ES-I3 (cell line): ENCODE results near the gene KISS1R.
"Not testable (repeated sequence)": the region's sequence is repeated elsewhere in the genome, so short reads cannot be mapped to it uniquely, and the experiment has no call there.

Experiments used
- H3K36me3 ChIP-seq: 2 replicates; pipeline ENCODE4 v1.6.1; 2013; ENCODE audit warnings: mild to moderate bottlenecking, low read length, control low read depth, moderate library complexity; ENCODE audit not compliant: insufficient read depth
- H3K4me1 ChIP-seq: 2 replicates; pipeline ENCODE4 v1.6.1; 2013; ENCODE audit warnings: mild to moderate bottlenecking, control low read depth, low read length; ENCODE audit not compliant: insufficient read depth
- H3K9ac ChIP-seq: 2 replicates; pipeline ENCODE4 v1.6.1; 2013; ENCODE audit warnings: low read depth, mild to moderate bottlenecking, low read length, moderate library complexity
- H3K9me3 ChIP-seq: 2 replicates; pipeline ENCODE4 v1.6.1; 2013; ENCODE audit warnings: mild to moderate bottlenecking, low read length, moderate library complexity; ENCODE audit not compliant: control insufficient read depth, insufficient read depth

Gene KISS1R

DNA sequence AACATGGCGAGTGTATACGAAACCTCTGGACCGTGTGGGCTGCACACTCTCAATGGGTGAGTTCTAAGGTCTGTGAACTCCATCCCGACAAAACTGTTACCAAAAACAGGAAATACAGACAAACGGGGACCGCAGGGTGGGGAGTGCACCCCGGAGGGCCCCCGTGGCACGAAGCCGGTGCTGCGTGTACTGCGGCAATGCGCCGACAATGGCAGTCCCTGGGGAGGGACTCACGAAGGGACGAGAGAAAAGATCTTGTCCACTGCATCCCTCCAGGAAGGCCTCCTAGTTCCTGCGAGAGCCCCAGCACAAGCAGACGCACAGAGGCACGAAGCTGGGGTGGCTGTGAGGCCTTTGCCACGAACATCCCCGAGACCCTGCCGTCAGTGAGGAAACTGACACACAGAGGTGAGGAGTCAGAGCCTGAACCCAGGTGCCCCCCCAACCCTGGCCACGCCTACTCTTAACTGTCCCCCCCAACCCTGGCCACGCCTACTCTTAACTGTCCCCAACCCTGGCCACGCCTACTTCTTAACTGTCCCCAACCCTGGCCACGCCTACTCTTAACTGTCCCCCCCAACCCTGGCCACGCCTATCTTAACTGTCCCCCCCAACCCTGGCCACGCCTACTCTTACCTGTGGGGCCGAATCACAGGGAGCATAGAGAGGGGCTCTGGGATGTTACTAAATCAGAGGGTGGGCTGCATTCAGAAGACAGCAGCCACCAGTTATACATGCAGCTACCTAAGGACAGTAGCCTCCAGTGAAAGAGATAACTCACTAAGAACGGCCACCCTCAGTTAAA, 28.4 kb upstream of the KISS1R start:
- no peaks in the 10 kb centered on the region for H3K9me3 ChIP-seq
- H3K36me3 ChIP-seq = no peaks in the 10 kb centered on the region; the same call in 1 of the 2 replicates
- no peaks in the 10 kb centered on the region; the same call in 1 of the 2 replicates for H3K4me1 ChIP-seq
- no peak overlapping the region for H3K9ac ChIP-seq

DNA sequence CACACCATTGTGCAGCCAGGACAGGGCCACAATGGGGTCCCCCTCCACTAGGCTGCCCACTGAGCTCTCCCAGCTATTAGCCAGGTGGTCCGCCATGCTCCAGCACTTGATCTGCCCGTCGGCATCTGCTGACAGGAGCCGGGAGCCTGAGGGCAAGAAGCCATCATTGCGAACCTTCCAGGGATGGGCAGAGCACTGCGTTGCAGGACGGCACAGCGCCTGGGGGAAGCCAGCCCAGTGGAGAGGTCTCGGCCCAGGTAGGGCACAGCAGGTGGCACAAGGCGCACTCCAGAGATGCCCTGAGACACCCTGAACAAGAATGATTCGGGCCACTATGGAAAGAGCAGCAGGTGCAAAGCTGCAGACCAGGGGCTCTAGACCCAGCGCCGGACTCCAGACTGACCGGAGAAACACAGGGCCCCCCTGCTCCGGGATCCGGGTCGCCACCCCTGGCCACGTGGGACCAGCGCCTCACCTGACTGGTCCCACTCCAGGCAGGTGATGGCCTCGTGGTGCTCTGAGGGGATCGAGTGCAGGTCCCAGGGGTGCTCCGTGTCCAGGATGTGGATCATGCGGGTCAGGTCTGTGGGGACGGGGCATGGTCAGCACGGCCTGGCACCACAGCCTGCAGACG, 27.4 kb upstream of the KISS1R start:
- Histone ChIP-seq H3K4me1 (no peaks in the 10 kb centered on the region), H3K36me3 (no peaks in the 10 kb centered on the region; the same call in 1 of the 2 replicates)

DNA sequence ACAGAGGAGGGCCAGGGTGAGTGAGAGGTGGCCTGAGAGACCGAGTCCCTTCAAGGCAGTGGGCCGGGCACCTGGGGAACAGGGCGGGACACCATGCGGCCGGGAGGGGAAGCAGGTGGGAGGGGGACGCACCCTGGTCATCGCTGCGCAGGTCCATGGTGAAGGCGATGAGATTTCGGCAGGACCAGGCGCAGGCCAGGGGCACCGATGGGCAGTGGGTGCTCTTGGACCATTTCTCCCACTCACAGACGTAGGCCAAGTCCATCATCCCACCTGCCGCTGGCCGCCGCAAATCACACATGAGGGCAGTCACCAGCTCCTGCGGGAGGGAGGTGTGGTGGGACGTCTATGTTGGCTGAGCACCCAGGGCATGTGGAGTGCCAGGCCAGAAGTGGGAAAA, 26.3 kb upstream of the KISS1R start:
- H3K36me3 ChIP-seq = no peaks in the 10 kb centered on the region
- H3K9ac ChIP-seq = no peak overlapping the region
- H3K9me3 ChIP-seq = no peaks in the 10 kb centered on the region
- no peaks in the 10 kb centered on the region for H3K4me1 ChIP-seq

More for the DNA sequence above, 27.4 kb upstream of the KISS1R start:
- H3K9me3 ChIP-seq = no peaks in the 10 kb centered on the region
- no peak overlapping the region for H3K9ac ChIP-seq

DNA sequence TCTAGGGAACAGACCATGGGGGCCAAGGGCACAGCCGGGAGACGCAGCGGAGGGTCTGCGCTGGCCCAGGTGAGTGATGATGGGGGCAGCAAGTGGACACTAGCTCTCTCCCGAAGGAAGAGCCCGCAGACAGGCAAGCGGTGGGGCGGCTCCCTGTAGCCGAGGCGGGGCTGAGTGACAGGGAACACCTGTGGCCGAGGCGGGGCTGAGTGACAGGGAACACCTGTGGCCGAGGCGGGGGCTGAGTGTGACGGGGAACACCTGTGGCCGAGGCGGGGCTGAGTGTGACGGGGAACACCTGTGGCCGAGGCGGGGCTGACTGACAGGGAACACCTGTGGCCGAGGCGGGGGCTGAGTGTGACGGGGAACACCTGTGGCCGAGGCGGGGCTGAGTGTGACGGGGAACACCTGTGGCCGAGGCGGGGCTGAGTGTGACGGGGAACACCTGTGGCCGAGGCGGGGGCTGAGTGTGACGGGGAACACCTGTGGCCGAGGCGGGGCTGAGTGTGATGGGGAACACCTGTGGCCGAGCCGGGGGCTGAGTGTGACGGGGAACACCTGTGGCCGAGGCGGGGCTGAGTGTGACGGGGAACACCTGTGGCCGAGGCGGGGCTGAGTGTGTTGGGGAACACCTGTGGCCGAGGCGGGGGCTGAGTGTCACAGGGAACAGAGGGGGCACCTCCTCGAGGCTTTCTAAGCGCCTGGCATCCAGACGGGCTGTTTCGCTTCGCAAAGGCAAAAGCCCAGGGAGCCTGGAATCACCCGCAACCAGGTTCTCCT, 25.5 kb upstream of the KISS1R start:
- not testable (repeated sequence) for H3K9me3 ChIP-seq, H3K36me3 ChIP-seq, H3K4me1 ChIP-seq
- peak overlapping the region; percentile 66 for H3K9ac ChIP-seq

DNA sequence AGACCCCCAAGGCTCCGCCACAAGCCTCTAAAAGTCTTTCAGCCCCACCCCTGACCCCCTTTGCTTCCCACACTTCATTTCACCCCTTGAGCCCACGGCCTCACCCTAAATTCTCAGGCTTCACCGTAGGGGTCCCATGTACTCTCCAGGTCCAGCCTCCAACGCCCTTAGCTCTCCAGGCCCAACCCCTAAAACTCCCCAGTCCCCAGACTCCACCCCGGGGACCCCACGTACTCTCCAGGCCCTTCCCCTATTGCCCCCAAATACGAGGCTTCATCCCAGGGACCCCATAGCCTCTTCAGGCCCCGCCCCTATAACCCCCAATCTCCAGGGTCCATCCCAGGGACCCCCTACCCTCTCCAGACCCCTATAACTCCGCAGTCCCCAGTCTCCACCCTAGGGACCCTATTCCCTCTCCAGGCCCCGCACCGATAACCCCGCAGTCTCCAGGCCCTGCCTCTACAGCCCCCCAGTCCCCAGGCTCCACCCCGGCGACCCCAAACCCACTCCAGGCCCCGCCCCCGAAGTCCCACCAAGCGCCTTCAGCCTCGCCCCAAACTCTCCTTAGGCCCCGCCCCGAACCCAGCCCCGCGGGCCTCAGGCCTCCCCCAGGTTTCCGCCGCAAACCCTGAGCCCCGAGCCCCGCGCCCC, 24.8 kb upstream of the KISS1R start:
- Histone ChIP-seq H3K36me3 (no peaks in the 10 kb centered on the region), H3K4me1 (no peaks in the 10 kb centered on the region), H3K9ac (peak overlapping the region; percentile 66), H3K9me3 (no peaks in the 10 kb centered on the region)

DNA sequence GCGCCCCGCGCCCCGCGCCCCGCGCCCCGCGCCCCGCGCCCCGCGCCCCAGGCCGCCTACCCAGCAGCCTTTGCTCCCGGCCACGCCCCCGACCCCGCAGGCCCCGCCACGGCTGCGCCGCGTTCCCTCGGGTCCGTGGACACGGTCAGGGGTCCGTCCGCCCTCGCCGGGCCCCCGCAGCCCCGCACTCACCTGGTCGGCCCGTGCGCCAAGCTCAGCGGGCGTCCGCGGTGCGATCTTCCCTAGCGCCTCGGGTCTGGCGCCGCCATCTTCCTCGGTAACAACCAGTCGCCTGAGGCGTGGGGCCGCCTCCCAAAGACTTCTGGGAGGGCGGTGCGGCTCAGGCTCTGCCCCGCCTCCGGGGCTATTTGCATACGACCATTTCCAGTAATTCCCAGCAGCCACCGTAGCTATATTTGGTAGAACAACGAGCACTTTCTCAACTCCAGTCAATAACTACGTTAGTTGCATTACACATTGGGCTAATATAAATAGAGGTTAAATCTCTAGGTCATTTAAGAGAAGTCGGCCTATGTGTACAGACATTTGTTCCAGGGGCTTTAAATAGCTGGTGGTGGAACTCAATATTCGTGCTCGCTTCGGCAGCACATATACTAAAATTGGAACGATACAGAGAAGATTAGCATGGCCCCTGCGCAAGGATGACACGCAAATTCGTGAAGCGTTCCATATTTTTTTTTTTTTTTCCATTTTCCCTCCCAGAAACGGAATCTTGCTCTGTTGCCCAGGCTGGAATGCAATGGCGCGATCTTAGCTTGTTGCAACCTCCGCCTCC, 24.0 kb upstream of the KISS1R start, which contains the start of the genes MED16 and RNU6-9:
Gene MED16 (minus strand): TSS at position 294 of the 796 bp plus-strand sequence. CDS start 2,056 bp downstream, outside the sequence.
Gene RNU6-9 (plus strand): TSS at position 591 of the 796 bp plus-strand sequence.
- H3K9ac ChIP-seq = peak within 1 kb of the TSS; percentile 84

DNA sequence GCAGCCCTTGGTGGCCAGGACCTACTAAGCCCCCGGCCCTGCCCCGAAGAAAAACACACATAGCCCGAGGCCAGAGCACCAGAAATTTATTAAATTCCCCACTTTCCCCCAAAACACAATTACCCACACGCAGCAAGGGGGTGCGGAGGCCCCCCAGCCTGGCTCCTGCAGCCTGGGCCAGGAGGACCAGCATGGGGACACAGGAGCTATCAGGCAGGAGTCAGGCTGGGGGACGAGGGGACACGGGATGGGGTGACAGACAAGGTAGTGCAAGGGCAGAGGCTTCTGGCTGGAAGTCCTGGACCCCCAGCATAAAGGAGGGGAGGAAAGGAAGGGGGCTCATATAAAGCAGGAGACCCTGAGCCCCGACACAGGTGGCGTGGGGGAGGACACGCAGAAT, 20.7 kb upstream of the KISS1R start:
- no peaks in the 10 kb centered on the region; the same call in 1 of the 2 replicates for H3K4me1 ChIP-seq
- no peak overlapping the region for H3K9ac ChIP-seq
- no peaks in the 10 kb centered on the region for H3K9me3 ChIP-seq
- no peaks in the 10 kb centered on the region for H3K36me3 ChIP-seq

More for the DNA sequence above, 24.0 kb upstream of the KISS1R start, which contains the start of the genes MED16 and RNU6-9:
- Histone ChIP-seq H3K36me3 (no peaks in the 10 kb centered on the region), H3K9me3 (no peaks in the 10 kb centered on the region), H3K4me1 (no peaks in the 10 kb centered on the region)

DNA sequence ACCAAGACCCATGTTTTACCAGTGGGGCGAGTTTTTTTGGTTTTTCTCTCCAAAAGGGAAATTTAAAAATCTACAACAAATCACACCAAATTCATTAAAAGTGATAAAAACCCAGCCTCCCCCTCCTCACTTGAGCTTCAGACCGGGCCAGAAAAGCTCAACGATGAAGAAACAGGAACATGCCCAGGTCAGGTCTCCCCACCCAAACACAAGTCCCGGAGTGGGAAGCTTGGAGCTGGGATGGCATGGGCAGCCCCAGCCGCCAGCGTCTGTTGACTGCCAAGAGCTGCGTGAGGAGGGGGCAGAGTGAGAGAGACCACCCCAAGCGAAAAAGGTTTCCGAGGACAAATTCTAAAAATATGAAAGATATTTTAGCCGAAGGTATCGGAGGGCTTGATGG, 20.1 kb upstream of the KISS1R start:
- Histone ChIP-seq H3K9ac (no peak overlapping the region), H3K9me3 (no peaks in the 10 kb centered on the region), H3K4me1 (no peaks in the 10 kb centered on the region; the same call in 1 of the 2 replicates), H3K36me3 (no peaks in the 10 kb centered on the region)

DNA sequence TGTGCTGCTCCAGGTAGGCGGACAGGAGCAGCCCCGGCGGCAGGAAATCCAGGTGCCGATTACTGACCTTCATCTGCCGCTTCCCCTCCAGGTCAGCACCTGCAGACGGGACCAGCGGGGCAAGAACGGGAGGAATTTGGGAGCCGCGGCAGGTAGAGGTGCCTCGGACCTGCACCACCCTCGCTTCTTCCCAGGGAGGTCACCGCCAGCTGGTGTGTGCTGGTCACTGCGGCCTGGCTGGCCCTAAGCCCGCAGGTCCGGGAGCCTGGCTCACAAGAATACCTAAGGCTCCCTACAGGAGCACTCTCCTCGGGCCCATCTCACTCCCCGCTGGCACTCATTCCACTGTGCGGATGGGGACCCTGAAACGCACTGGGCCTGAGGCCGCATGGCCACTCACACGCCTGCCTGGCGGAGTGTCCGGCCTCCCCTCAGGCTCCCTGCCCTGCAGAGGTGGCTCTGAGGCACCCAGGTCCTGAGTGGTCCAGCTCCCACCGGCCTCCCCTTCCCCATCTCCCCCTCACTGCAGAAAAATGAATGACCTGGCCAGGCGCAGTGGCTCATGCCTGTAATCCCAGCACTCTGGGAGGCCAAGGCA, 19.6 kb upstream of the KISS1R start:
- Histone ChIP-seq H3K9ac (no peak overlapping the region), H3K36me3 (no peaks in the 10 kb centered on the region), H3K9me3 (no peaks in the 10 kb centered on the region), H3K4me1 (no peaks in the 10 kb centered on the region; the same call in 1 of the 2 replicates)

DNA sequence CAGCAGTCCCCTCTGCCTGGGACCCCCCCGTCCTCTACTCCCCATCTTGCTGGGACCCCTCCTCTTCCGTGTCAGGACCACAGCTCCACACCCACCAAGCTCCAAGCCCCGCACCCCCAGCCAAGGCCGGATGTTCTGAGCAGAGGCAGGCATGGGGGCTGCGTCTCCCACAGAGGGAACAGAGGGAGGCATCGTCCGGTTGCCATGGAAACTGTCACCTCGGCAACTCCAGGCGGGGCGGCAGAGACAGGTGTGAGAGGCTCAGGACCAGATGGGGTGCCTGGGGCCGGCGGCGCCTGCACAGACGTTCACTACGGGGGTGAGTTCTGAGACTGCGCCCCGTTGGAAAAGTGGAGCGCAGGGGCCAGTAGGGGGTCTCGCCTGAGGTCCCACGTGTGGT, 18.5 kb upstream of the KISS1R start:
- H3K36me3 ChIP-seq = no peaks in the 10 kb centered on the region
- no peaks in the 10 kb centered on the region for H3K9me3 ChIP-seq
- no peak overlapping the region for H3K9ac ChIP-seq
- H3K4me1 ChIP-seq = no peaks in the 10 kb centered on the region; the same call in 1 of the 2 replicates

DNA sequence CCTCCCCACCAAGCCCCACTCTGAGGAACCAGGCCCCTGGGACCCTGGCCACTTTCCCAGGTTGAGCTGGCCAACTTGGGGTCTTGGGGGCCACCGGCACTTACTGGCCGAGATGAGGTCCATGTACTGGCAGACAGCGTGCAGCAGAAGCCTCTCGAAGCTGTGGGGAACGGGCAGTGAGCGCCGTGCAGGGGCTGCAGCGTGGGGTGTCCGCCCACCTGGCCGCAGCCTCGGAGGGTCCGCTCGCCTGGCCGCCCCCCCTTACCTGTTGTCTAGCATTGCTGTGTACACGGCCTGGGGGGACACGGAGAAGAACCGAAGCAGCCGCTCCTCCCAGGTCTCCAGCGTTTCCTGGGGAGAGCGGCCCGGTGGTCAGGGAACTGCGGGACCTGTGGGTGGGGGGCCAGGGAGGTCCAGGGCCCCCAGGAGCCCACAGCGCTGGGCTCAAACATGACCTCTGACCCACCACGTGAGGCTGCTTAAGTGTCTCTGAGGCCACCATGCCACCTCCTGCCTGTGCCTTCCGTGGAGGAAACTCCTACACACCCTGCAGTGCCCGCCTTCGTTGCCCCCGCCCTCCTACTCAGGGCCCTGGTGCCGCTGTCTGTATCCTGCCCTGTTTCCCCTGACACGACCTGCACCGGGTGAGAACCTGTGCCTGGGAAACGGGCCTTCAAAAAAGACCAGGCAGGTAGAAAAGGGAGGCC, 17.6 kb upstream of the KISS1R start:
- Histone ChIP-seq H3K9ac (no peak overlapping the region), H3K4me1 (no peaks in the 10 kb centered on the region; the same call in 1 of the 2 replicates), H3K9me3 (no peaks in the 10 kb centered on the region), H3K36me3 (no peaks in the 10 kb centered on the region)

DNA sequence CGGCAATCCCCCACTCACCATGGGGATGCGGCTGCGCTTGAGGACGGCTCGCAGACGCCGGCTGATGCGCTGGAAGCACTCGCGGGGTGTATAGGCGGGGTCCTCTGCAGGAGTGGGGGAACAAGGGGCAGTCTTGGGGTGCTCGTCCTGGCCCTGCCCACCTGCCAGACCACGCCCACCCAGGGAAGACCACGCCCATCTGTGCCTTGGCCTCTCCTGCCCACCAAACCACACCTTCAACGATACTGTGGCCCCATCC, 17.2 kb upstream of the KISS1R start:
- H3K36me3 ChIP-seq = no peaks in the 10 kb centered on the region
- H3K4me1 ChIP-seq = no peaks in the 10 kb centered on the region; the same call in 1 of the 2 replicates
- no peak overlapping the region for H3K9ac ChIP-seq
- H3K9me3 ChIP-seq = no peaks in the 10 kb centered on the region
